ENCODE measurements around the gene KCP.

Gene KCP

DNA sequence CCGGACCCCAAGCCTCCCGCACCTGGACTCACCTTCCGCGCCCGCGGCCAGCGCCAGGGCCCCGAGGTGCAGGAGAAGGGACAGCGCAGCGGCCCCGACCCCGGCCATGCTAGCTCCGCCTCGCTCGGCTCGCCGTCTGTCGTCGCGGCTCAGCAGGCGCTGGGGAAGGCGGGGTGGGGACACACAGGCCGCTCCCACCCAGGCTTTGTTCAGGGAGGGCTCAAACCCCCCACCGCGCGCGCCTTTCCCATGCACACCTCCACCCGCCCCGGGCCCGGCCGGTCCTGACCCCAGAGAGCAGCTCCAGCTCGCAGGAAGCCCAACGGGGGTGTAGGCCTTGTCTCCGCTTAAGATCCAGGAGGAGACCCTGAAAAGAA, at the start of gene KCP:
Gene KCP, minus strand, starts transcription at position 141 of the 377 bp plus-strand sequence. Its CDS starts 33 bp downstream, at position 108.
- TF ChIP-seq, protein P1, sequence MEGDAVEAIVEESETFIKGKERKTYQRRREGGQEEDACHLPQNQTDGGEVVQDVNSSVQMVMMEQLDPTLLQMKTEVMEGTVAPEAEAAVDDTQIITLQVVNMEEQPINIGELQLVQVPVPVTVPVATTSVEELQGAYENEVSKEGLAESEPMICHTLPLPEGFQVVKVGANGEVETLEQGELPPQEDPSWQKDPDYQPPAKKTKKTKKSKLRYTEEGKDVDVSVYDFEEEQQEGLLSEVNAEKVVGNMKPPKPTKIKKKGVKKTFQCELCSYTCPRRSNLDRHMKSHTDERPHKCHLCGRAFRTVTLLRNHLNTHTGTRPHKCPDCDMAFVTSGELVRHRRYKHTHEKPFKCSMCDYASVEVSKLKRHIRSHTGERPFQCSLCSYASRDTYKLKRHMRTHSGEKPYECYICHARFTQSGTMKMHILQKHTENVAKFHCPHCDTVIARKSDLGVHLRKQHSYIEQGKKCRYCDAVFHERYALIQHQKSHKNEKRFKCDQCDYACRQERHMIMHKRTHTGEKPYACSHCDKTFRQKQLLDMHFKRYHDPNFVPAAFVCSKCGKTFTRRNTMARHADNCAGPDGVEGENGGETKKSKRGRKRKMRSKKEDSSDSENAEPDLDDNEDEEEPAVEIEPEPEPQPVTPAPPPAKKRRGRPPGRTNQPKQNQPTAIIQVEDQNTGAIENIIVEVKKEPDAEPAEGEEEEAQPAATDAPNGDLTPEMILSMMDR (IDR thresholded peaks at IDR 0.05; ENCODE audit: insufficient read depth, low read depth, low read length, missing control alignments) = no peak
- H3K4me3 ChIP-seq (ENCODE audit: low read length) = peak within 1 kb of the TSS; percentile 29

GRCh38 chr7:128959296-128959695, 48.8 kb upstream of the KCP start:
- no peak overlapping the region for H3K4me3 ChIP-seq (ENCODE audit: low read length)
- TF ChIP-seq, protein P1 (IDR thresholded peaks at IDR 0.05; ENCODE audit: insufficient read depth, low read depth, low read length, missing control alignments) = no peak
- DNase-seq (ENCODE audit: low read depth) = no peak

More for the DNA sequence above, at the start of gene KCP:
- no peak for DNase-seq (ENCODE audit: low read depth)

- peak; percentile 67 for DNase-seq (ENCODE audit: low read depth)
- TF ChIP-seq, protein P1 (IDR thresholded peaks at IDR 0.05; ENCODE audit: insufficient read depth, low read depth, low read length, missing control alignments) = no peak
- H3K4me3 ChIP-seq (ENCODE audit: low read length) = no peak overlapping the region
These were observed 45.5 kb upstream of the KCP start for GRCh38 chr7:128955981-128956380.

GRCh38 chr7:128954830-128955802, 44.6 kb upstream of the KCP start:
- H3K4me3 ChIP-seq (ENCODE audit: low read length) = no peak overlapping the region
- DNase-seq (ENCODE audit: low read depth) = peak; percentile 66
- TF ChIP-seq, protein P1 (IDR thresholded peaks at IDR 0.05; ENCODE audit: insufficient read depth, low read depth, low read length, missing control alignments) = no peak

DNA sequence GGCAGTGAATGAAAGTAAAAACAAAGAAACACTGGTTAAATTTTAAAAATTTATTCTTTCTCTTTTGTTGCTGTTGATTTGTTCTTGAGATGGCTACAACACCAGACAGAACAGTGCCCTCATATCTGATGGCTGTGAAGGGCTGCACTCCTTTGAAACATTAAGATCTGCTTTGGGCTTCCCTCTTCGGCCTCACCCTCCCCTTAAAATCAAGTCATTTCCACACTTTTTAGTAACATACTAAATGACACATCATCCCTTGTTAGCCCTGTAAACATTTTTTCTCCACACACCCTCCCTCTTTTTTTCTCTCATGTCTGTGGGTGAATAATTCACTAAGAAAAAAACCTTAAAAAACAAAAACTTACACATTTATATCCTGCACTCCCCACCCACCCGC, 43.6 kb upstream of the KCP start:
- H3K4me3 ChIP-seq (ENCODE audit: low read length) = no peak overlapping the region
- DNase-seq (ENCODE audit: low read depth) = no peak
- TF ChIP-seq, protein P1 (IDR thresholded peaks at IDR 0.05; ENCODE audit: insufficient read depth, low read depth, low read length, missing control alignments) = no peak

GRCh38 chr7:128951296-128951695, 40.8 kb upstream of the KCP start:
- no peak for DNase-seq (ENCODE audit: low read depth)
- TF ChIP-seq, protein P1 (IDR thresholded peaks at IDR 0.05; ENCODE audit: insufficient read depth, low read depth, low read length, missing control alignments) = no peak
- no peak overlapping the region for H3K4me3 ChIP-seq (ENCODE audit: low read length)

All from epithelial cell of esophagus (primary cell).